Parathyroid adenoma (tissue), 2 donors: ENCODE results near the gene KXD1.
A peak's percentile ranks its signal among the peaks of the same experiment; 100 is the strongest.
"Not testable (repeated sequence)": the region's sequence is repeated elsewhere in the genome, so short reads cannot be mapped to it uniquely, and the experiment has no call there.

Experiments used
- H2AFZ ChIP-seq: fragments of 300-600 bp; sonication (generic); one replicate; pipeline ENCODE4 v1.7.0; 2017; ENCODE audit warnings: antibody characterized with exemption, mild to moderate bottlenecking
- H3K27ac ChIP-seq: fragments of 300-600 bp; sonication (generic); one replicate; pipeline ENCODE4 v1.7.0; 2017
- H3K27me3 ChIP-seq: fragments of 300-600 bp; sonication (generic); one replicate; pipeline ENCODE4 v1.7.0; 2017; ENCODE audit warnings: low read length; ENCODE audit not compliant: control insufficient read depth, insufficient read depth
- H3K36me3 ChIP-seq: fragments of 300-600 bp; sonication (generic); one replicate; pipeline ENCODE4 v1.7.0; 2017; ENCODE audit warnings: low read length; ENCODE audit not compliant: control insufficient read depth, insufficient read depth
- H3K4me1 ChIP-seq: fragments of 300-600 bp; sonication (generic); one replicate; pipeline ENCODE4 v1.7.0; 2017; ENCODE audit warnings: control low read depth
- H3K4me2 ChIP-seq: fragments of 300-600 bp; sonication (generic); one replicate; pipeline ENCODE4 v1.7.0; 2017; ENCODE audit warnings: low read length
- H3K4me3 ChIP-seq: fragments of 300-600 bp; sonication (generic); one replicate; pipeline ENCODE4 v1.7.0; 2017; ENCODE audit warnings: low read depth, low read length
- H3K79me2 ChIP-seq: fragments of 300-600 bp; sonication (generic); one replicate; pipeline ENCODE4 v1.7.0; 2017; ENCODE audit warnings: control low read depth
- H3K9ac ChIP-seq: fragments of 300-600 bp; sonication (generic); one replicate; pipeline ENCODE4 v1.7.0; 2017; ENCODE audit warnings: mild to moderate bottlenecking
- H3K9me3 ChIP-seq: fragments of 300-600 bp; sonication (generic); one replicate; pipeline ENCODE4 v1.7.0; 2017; ENCODE audit warnings: low read length; ENCODE audit not compliant: control insufficient read depth
- TF ChIP-seq, protein P1 (sequence below): fragments of 300-600 bp; sonication (generic); IDR thresholded peaks from one replicate; pipeline ENCODE4 v1.7.0; 2017; ENCODE audit warnings: antibody characterized with exemption, mild to moderate bottlenecking
- donor health status: primary hyperparathyroidism.

Gene KXD1

DNA sequence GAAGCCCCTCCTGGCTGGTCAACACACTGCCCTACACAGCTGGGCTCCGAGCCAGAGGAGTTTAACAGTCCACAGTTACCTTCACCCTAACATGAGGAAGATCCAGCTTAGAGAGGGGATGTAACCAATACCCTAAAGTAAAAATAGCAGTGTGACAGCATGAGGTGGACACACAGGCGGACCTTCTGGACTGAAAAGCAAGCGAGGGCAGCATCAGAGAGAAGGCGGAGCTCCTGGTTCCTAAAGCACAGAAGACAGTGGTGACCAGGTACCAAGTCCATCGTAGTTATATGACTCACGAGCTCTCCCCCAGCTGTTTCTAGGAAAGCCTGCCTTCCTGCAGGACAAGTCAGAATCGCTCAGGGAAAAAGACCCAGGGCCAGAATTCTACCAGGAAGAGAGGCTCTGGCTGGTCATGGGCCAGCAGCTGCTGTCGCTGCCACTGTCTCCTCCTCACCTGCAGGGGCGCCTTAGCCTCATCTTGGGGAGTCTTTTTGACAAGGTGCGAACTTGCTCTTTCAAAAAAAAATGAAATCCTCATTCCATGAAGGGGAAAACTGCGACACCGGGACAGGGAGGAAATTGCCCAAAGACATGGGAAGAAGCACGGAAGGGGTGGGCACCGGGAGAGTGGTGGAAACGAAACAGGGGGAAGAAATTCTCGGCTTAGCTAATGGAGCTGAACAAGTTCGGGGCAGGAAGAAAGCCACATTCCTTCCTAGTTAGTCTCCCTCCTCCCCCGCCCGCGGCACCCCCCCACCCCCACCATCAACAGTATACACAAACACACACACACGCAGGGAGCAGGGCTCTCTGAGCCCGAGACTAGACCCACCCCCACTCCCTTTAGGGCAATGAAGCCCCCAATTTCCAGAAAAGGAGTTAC is 37.5 kb upstream of the KXD1 start:
- Histone ChIP-seq H3K9ac (no peak overlapping the region), H3K4me1 (peaks cover 5% of the 10 kb centered on the region), H3K4me3 (peak overlapping the region; percentile 87), H3K4me2 (peak overlapping the region; percentile 84), H3K27me3 (no peaks in the 10 kb centered on the region), H2AFZ (peak overlapping the region; percentile 56), H3K27ac (peak overlapping the region; percentile 80), H3K36me3 (no peaks in the 10 kb centered on the region), H3K79me2 (peaks cover 53% of the 10 kb centered on the region), H3K9me3 (no peaks in the 10 kb centered on the region)
- TF ChIP-seq, protein P1, sequence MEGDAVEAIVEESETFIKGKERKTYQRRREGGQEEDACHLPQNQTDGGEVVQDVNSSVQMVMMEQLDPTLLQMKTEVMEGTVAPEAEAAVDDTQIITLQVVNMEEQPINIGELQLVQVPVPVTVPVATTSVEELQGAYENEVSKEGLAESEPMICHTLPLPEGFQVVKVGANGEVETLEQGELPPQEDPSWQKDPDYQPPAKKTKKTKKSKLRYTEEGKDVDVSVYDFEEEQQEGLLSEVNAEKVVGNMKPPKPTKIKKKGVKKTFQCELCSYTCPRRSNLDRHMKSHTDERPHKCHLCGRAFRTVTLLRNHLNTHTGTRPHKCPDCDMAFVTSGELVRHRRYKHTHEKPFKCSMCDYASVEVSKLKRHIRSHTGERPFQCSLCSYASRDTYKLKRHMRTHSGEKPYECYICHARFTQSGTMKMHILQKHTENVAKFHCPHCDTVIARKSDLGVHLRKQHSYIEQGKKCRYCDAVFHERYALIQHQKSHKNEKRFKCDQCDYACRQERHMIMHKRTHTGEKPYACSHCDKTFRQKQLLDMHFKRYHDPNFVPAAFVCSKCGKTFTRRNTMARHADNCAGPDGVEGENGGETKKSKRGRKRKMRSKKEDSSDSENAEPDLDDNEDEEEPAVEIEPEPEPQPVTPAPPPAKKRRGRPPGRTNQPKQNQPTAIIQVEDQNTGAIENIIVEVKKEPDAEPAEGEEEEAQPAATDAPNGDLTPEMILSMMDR = peak; percentile 79

DNA sequence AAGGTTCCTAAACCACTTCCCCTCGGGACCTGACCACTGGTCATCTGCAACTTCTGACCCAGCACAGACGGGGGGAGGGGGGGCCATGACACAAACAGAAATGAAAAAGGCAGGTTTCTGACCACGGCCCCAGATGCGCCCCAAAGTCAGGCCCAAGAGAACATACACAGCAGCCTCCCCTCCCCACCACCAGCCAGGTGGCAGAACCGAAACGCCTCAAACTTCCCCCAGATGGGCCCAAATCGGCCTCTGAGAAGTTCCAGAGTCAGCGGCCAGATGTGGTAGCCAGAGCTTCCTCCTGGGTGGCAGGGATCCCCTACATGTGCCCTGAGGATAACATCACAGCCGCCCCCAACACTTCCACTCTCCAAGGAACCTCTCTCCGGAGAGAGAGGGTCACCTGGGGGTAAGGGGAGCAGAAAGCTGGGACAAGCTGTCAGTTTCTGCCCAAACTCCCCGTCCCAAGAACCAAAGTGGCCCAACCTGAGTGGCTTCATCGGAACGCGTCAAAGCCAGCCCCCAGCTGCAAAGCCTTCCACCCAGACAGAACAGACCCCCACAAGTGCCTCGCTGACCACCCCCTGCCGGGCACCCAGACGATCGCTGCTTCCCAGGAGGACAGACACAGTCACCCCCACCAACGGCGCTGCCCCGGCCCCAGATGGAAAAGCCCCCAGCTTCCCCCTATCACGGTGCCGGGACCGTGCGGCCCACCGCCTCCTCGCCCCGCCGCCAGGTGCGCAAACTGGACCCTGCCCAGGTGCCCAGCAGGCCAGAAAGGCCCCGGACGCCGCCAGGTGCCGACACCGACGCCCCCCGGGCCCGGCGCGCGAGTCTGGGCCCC is 36.6 kb upstream of the KXD1 start:
- H3K9me3 ChIP-seq = no peaks in the 10 kb centered on the region
- H3K27ac ChIP-seq = peak overlapping the region; percentile 80
- H3K4me2 ChIP-seq = peak overlapping the region; percentile 84
- H3K36me3 ChIP-seq = no peaks in the 10 kb centered on the region
- peak overlapping the region; percentile 78 for H2AFZ ChIP-seq
- TF ChIP-seq, protein P1 = no peak
- peaks cover 45% of the 10 kb centered on the region for H3K79me2 ChIP-seq
- no peaks in the 10 kb centered on the region for H3K27me3 ChIP-seq
- H3K9ac ChIP-seq = peak overlapping the region; percentile 87
- H3K4me1 ChIP-seq = peaks cover 5% of the 10 kb centered on the region
- peak overlapping the region; percentile 87 for H3K4me3 ChIP-seq

DNA sequence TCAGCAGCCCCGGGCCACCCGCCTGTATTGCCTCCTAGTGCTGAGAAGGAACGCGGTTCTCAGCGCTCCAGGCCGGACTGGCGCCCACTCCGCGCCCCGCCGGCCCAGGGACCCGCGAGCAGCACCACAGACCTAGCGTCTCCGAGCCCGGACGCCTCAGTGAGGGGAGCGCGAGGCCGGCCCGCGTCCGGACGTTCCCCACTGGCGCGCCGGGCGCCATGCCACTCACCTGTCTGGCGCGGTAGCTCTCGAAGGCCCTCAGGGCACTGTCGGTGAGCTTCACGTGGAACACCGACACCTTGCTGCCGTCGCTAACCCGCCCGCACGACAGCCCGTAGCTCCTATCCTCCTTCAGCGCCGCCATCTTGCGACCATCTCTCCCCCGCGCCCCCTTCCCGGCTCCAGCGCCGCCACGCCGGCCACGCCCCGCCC is 36.0 kb upstream of the KXD1 start, which contains the start of gene ELL:
Gene ELL, minus strand, starts transcription at position 379 of the 432 bp plus-strand sequence. Its CDS starts 15 bp downstream, at position 364.
- TF ChIP-seq, protein P1 = no peak
- Histone ChIP-seq H2AFZ (peak within 1 kb of the TSS; percentile 78), H3K79me2 (peaks cover 38% of the 10 kb centered on the region), H3K9ac (peak within 1 kb of the TSS; percentile 87), H3K4me2 (peak within 1 kb of the TSS; percentile 84), H3K27me3 (no peaks in the 10 kb centered on the region), H3K4me1 (peaks cover 5% of the 10 kb centered on the region), H3K27ac (peak within 1 kb of the TSS; percentile 80), H3K9me3 (no peaks in the 10 kb centered on the region), H3K36me3 (no peaks in the 10 kb centered on the region), H3K4me3 (peak within 1 kb of the TSS; percentile 87)

DNA sequence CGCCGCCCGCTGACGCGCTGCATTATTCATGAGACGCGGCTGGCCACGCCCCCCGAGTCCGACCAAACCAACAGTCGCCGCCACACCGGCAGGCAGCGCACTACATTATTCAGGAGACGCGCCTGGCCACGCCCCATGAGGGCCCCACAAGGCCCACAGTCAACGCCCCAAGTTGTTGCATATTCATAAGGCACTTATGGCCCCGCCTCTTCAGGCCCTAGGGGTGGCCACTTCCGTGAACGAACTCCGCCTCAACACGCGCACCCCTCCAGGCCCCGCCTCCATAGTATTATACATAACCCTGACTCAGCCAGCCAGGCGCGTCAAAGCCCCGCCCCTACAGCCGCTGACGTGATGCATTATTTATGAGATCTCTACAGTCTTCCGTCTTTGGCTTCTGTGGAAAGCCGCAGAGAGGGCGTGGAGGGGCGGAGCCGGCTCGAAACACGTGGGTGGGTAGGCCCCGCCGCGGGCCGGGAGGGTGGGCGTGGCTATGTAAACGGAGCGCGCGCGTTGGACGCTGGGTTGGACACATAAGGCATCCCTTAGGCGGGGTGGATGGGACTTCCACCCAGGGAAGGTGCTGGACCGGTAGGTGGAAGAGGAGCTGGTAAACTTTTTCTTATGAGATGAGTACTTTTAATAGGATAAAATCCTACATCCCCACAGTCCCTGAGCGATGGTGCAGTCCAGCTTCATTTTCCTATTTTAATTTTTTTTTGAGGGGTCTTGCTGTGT is 35.4 kb upstream of the KXD1 start:
- H3K9ac ChIP-seq = peak overlapping the region; percentile 87
- peaks cover 5% of the 10 kb centered on the region for H3K4me1 ChIP-seq
- H3K4me3 ChIP-seq = peak overlapping the region; percentile 87

DNA sequence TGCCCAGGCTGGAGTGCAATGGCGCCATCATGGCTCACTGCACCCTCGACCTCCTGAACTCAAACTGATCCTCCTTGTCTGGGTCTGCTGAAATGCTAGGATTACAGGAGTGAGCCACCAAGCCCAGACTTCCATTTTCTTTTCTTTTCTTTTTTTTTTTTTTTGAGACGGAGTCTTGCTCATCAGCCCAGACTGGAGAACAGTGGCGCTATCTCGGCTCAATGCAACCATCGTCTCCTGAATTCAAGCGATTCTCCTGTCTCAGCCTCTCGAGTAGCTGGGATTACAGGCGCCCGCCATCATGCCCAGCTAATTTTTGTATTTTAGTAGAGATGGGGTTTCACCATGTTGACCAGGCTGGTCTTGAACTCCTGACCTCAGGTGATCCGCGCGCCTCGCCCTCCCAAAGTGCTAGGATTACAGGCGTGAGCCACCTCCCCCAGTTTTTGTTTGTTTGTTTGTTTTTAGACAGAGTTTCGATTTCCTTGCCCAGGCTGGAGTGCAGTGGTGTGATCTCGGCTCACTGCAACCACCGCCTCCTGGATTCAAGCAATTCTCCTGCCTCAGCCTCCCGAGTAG is 34.7 kb upstream of the KXD1 start:
- H3K27me3 ChIP-seq, H3K9ac ChIP-seq, H3K9me3 ChIP-seq, H3K36me3 ChIP-seq, H3K4me1 ChIP-seq: not testable (repeated sequence)
- peak overlapping the region; percentile 87 for H3K4me3 ChIP-seq
- H3K4me2 ChIP-seq = peak overlapping the region; percentile 66
- H3K27ac ChIP-seq = peak overlapping the region; percentile 38
- peak overlapping the region; percentile 54 for H2AFZ ChIP-seq
- H3K79me2 ChIP-seq = peaks cover 27% of the 10 kb centered on the region

More for the DNA sequence above, 35.4 kb upstream of the KXD1 start:
- no peaks in the 10 kb centered on the region for H3K9me3 ChIP-seq
- H3K36me3 ChIP-seq = no peaks in the 10 kb centered on the region
- peaks cover 32% of the 10 kb centered on the region for H3K79me2 ChIP-seq
- H3K27me3 ChIP-seq = no peaks in the 10 kb centered on the region
- TF ChIP-seq, protein P1 = peak; percentile 27
- peak overlapping the region; percentile 80 for H3K27ac ChIP-seq
- H2AFZ ChIP-seq = peak overlapping the region; percentile 78
- peak overlapping the region; percentile 84 for H3K4me2 ChIP-seq
